GM12878 (cell line): ENCODE results near the gene SERPINB10. TPM values are rescaled to one million over a fixed set of nuclear protein-coding genes. Genes with fewer than 3 reads are reported as not detected.

Source experiments
- ATAC-seq: fragments of 200-7000 bp; cut with Tn5 transposase; 3 replicates; pipeline ENCODE4 v1.9.1; 2020; ENCODE audit warnings: mild to moderate bottlenecking, moderate library complexity
- BruUV-seq: library from RNA; stranded (reverse); fragments of 400-500 nt; replicated peaks from 2 replicates; lab custom pipeline; 2021; lab: Mats Ljungman, UMichigan
- CTCF ChIA-PET: fragments of 300-600 bp; sonication (Branson Sonifier 250); formaldehyde crosslinking; extraction: SDS; loops from one replicate; lab custom pipeline; 2021; ENCODE audit warnings: inconsistent platforms; lab: Yijun Ruan, JAX
- POLR2A ChIA-PET: fragments of 350-600 bp; formaldehyde crosslinking; extraction: SDS; loops from one replicate; lab custom pipeline; 2021; ENCODE audit warnings: inconsistent platforms; lab: Charles Lee
- RAD21 ChIA-PET: fragments of 300-600 bp; sonication (Branson Sonifier 250); formaldehyde crosslinking; loops from one replicate; lab custom pipeline; 2023; ENCODE audit warnings: antibody characterized with exemption; ENCODE audit not compliant: unreplicated experiment; lab: Charles Lee
- SMC1A ChIA-PET: fragments of 300-600 bp; sonication (Branson Sonifier 250); formaldehyde crosslinking; loops from one replicate; lab custom pipeline; 2023; ENCODE audit not compliant: unreplicated experiment, uncharacterized antibody; lab: Charles Lee
- DNase-seq: peaks from one replicate; pipeline ENCODE4 v3.0.0-alpha.2; 2011; ENCODE audit warnings: low read depth, low spot score
- FAIRE-seq: peaks from 3 replicates; lab custom pipeline; 2011; peaks lifted over from hg19 to GRCh38; lab: Jason Lieb, UNC
- H2AFZ ChIP-seq: 2 replicates; pipeline ENCODE4 v1.6.0; 2011; ENCODE audit warnings: low read depth, low read length, control low read depth; ENCODE audit not compliant: control insufficient read depth
- H3K27ac ChIP-seq: 2 replicates; pipeline ENCODE4 v1.5.1; 2011; ENCODE audit warnings: control low read depth; ENCODE audit not compliant: control insufficient read depth, insufficient read depth
- H3K27me3 ChIP-seq, 2 experiments: replicated peaks in 1 of 2; 2 replicates each; pipeline versions ENCODE4 v1.6.0 to v1.6.1; 2011; ENCODE audit warnings: low read length in 1 of 2; ENCODE audit not compliant: control insufficient read depth in 2 of 2, insufficient read depth in 2 of 2
- H3K36me3 ChIP-seq, 2 experiments: 2 replicates each; pipeline ENCODE4 v1.5.1; 2011; ENCODE audit warnings: low read length in 1 of 2; ENCODE audit not compliant: control insufficient read depth in 2 of 2, insufficient read depth in 2 of 2
- H3K4me1 ChIP-seq: 2 replicates; pipeline ENCODE4 v1.6.1; 2011; ENCODE audit warnings: mild to moderate bottlenecking, low read length, moderate library complexity, mixed read lengths; ENCODE audit not compliant: control insufficient read depth, insufficient read depth
- H3K4me2 ChIP-seq: 2 replicates; pipeline ENCODE4 v1.6.0; 2011; ENCODE audit warnings: control low read depth; ENCODE audit not compliant: control insufficient read depth, insufficient read depth
- H3K4me3 ChIP-seq: fragments of 200-600 bp; sonication (generic); 2 replicates; pipeline ENCODE4 v1.5.1; 2016
- H3K79me2 ChIP-seq: 2 replicates; pipeline ENCODE4 v1.6.0; 2011; ENCODE audit warnings: low read length; ENCODE audit not compliant: control insufficient read depth, insufficient read depth
- H3K9ac ChIP-seq: 2 replicates; pipeline ENCODE4 v1.8.0; 2011; ENCODE audit warnings: low read length, control low read depth, mixed read lengths; ENCODE audit not compliant: control insufficient read depth, insufficient read depth
- H3K9me3 ChIP-seq: replicated peaks from 3 replicates; pipeline ENCODE4 v1.5.1; 2011; ENCODE audit warnings: mild to moderate bottlenecking, low read length; ENCODE audit not compliant: control insufficient read depth, insufficient read depth
- H4K20me1 ChIP-seq: 2 replicates; pipeline ENCODE4 v1.6.0; 2011; ENCODE audit not compliant: control insufficient read depth, insufficient read depth
- ASH2L ChIP-seq: fragments of 300-600, 200-600 bp; sonication (generic); IDR thresholded peaks from 2 replicates; pipeline ENCODE4 v1.6.1; 2017; ENCODE audit warnings: low read depth, mild to moderate bottlenecking, borderline replicate concordance
- CHD4 ChIP-seq: fragments of 200-600 bp; sonication (generic); IDR thresholded peaks from 2 replicates; pipeline ENCODE4 v1.6.1; 2016; ENCODE audit warnings: mild to moderate bottlenecking
- EP300 ChIP-seq, 2 experiments: fragments of 150-350 bp in 1 of 2; IDR thresholded peaks; 2 replicates each; pipeline ENCODE4 v1.6.1; 2011 to 2012; ENCODE audit warnings: low read depth in 2 of 2, low read length in 2 of 2, borderline replicate concordance in 1 of 2, improper control_type of control experiment in 1 of 2, inconsistent platforms in 1 of 2; ENCODE audit not compliant: control insufficient read depth in 1 of 2
- GABPA ChIP-seq: IDR thresholded peaks from 2 replicates; pipeline ENCODE4 v1.6.1; 2014; ENCODE audit warnings: antibody characterized with exemption, low read depth, mild to moderate bottlenecking, inconsistent platforms
- HDGF ChIP-seq: fragments of 450-650 bp; IDR thresholded peaks from 2 replicates; pipeline ENCODE4 v1.6.1; 2016; ENCODE audit warnings: antibody characterized with exemption
- NFYB ChIP-seq: IDR thresholded peaks from 2 replicates; pipeline ENCODE4 v1.6.1; 2011; ENCODE audit warnings: low read depth, mild to moderate bottlenecking, low read length, improper control_type of control experiment, moderate library complexity; ENCODE audit not compliant: insufficient read depth
- WGBS: methylation state at CpG from one replicate; pipeline ENCODE4 v1.1.6; 2016; ENCODE audit warnings: low lambda C conversion rate; ENCODE audit not compliant: insufficient replicate concordance, insufficient coverage; ENCODE audit errors: missing lambda C conversion rate; 5-methylcytosine and 5-hydroxymethylcytosine counted together
- in situ Hi-C: fragments of 300-500 bp; cut with MboI; formaldehyde crosslinking; loops from 9 replicates; pipeline ENCODE4 v1.14.3; 2018; ENCODE audit warnings: mixed read lengths
- intact Hi-C: fragments of 100-400 bp; cut with micrococcal nuclease; formaldehyde crosslinking; loops from one replicate; pipeline ENCODE4 v1.14.2; 2022; ENCODE audit not compliant: unreplicated experiment
- polyA plus RNA-seq, 11 experiments: library from polyadenylated mRNA; depleted of rRNA in 4 of 11; unstranded in 6 of 11; stranded (reverse) in 5 of 11; fragments of >200 nt; fragmentation: Nextera tagmentation in 4 of 11; fragmentation: Illumina TruSeq in 1 of 11; extraction: Ambion mirVana in 4 of 11; extraction: Trizol in 1 of 11; gene quantifications; 1 replicate in 1 of 11; 2 replicates in 10 of 11; pipeline versions ENCODE4 v1.2.1 to v1.2.3, GENCODE V29; 2011 to 2016; ENCODE audit warnings: inconsistent platforms in 2 of 11, missing spikeins in 2 of 11, low read depth in 1 of 11
- total RNA-seq, 4 experiments: library from RNA; depleted of rRNA in 3 of 4; stranded (reverse); fragments of >200 nt in 3 of 4; fragmentation: Illumina TruSeq in 1 of 4; extraction: Trizol in 1 of 4; gene quantifications; 2 replicates each; pipeline versions ENCODE4 v1.2.1 to v1.2.3, GENCODE V29; 2013 to 2021
- TF ChIP-seq, protein P1 (sequence below): fragments of 450-650 bp; IDR thresholded peaks from 2 replicates; pipeline ENCODE4 v1.6.1; 2018; ENCODE audit warnings: mild to moderate bottlenecking, low read depth, moderate library complexity; ENCODE audit not compliant: partially characterized antibody
- TF ChIP-seq, protein P2 (sequence below): fragments of 150-350 bp; IDR thresholded peaks from 2 replicates; pipeline ENCODE4 v1.6.1; 2016; ENCODE audit warnings: low read depth, low read length
- TF ChIP-seq, protein P3 (sequence below): fragments of 450-650 bp; IDR thresholded peaks from 2 replicates; pipeline ENCODE4 v1.6.1; 2014; ENCODE audit warnings: mild to moderate bottlenecking
- TF ChIP-seq, protein P4 (sequence below): IDR thresholded peaks from 2 replicates; pipeline ENCODE4 v1.6.1; 2011; ENCODE audit warnings: low read depth, mild to moderate bottlenecking, low read length, moderate library complexity, borderline replicate concordance; ENCODE audit errors: extremely low read depth

Gene SERPINB10
- total and polyA plus RNA-seq, 10 of the 15 experiments (the other 5 are each of a cell fraction or from before 2014, with no cell fraction given): 12.0 to 83.5 (median 24.1) TPM

DNA sequence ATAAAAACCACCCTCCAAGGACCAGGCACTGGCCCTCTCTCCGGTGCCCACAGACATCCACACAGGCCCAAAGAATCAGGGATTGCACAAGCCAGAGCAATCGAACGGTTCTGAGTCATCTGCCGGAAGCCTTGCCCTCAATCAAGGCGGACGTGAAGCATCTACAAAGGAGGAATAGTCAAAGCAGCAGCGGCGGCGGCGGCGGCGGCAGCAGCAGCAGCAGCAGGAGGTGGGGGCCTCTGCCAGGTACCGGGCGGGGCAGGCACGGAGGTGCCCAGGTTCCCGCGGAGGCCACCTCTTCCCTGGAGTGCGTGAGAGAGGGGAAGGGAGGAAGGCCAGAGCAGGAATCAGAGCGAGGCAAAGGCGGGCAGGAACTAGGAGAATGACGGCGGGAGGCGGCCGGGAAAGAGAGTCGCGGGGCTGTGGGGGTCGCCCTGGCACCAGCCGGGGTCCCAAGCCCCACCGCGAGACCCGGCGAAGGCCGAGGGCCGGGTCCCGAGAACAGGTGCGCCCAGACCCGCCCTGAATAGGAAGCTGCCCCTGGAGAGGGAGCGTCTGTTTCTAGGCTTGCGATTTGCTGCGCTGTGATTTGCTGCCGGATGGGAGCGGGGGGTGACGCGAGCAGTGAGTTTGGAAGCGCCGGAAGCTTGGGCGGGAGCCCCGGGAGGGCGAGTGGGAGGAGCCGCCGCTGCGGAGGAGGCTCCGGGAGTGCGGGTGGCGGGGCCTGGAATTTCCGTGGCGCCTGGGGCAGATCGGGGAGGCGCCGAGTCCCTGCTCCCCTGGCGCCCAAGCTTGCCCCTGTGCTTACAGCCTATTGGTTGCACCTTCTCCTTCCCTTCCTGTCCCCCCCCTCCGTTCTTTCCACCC lies 62.4 kb downstream of the SERPINB10 start, which contains the start of gene SERPINB8 (continued):
- TF ChIP-seq, protein P1, sequence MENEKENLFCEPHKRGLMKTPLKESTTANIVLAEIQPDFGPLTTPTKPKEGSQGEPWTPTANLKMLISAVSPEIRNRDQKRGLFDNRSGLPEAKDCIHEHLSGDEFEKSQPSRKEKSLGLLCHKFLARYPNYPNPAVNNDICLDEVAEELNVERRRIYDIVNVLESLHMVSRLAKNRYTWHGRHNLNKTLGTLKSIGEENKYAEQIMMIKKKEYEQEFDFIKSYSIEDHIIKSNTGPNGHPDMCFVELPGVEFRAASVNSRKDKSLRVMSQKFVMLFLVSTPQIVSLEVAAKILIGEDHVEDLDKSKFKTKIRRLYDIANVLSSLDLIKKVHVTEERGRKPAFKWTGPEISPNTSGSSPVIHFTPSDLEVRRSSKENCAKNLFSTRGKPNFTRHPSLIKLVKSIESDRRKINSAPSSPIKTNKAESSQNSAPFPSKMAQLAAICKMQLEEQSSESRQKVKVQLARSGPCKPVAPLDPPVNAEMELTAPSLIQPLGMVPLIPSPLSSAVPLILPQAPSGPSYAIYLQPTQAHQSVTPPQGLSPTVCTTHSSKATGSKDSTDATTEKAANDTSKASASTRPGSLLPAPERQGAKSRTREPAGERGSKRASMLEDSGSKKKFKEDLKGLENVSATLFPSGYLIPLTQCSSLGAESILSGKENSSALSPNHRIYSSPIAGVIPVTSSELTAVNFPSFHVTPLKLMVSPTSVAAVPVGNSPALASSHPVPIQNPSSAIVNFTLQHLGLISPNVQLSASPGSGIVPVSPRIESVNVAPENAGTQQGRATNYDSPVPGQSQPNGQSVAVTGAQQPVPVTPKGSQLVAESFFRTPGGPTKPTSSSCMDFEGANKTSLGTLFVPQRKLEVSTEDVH: no peak

DNA sequence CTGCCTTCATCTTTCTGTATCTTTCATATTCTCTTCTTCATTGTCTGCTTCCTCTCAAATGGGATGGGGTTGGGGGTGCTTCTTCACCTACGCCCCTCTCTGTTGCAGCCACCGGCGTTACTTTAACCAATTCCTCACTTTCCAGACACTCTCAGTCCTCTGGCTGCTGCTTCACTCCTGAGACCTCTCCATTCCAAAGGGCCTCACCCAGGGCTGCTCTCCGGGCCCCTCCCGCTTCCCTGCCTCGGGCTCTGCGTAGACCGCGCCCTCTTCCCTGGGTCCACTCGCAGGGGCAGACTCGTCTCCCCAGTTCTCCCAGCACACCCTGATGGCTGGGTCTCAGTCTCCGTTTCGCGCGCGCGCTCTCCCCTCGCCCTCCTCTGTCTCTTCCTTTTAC lies 63.0 kb downstream of the SERPINB10 start:
- peak overlapping the region; percentile 87 for H3K9ac ChIP-seq
- BruUV-seq: no TSS peak
- peaks cover 6% of the 10 kb centered on the region; the same call in 1 of the 2 replicates for H3K4me1 ChIP-seq
- TF ChIP-seq, protein P2, sequence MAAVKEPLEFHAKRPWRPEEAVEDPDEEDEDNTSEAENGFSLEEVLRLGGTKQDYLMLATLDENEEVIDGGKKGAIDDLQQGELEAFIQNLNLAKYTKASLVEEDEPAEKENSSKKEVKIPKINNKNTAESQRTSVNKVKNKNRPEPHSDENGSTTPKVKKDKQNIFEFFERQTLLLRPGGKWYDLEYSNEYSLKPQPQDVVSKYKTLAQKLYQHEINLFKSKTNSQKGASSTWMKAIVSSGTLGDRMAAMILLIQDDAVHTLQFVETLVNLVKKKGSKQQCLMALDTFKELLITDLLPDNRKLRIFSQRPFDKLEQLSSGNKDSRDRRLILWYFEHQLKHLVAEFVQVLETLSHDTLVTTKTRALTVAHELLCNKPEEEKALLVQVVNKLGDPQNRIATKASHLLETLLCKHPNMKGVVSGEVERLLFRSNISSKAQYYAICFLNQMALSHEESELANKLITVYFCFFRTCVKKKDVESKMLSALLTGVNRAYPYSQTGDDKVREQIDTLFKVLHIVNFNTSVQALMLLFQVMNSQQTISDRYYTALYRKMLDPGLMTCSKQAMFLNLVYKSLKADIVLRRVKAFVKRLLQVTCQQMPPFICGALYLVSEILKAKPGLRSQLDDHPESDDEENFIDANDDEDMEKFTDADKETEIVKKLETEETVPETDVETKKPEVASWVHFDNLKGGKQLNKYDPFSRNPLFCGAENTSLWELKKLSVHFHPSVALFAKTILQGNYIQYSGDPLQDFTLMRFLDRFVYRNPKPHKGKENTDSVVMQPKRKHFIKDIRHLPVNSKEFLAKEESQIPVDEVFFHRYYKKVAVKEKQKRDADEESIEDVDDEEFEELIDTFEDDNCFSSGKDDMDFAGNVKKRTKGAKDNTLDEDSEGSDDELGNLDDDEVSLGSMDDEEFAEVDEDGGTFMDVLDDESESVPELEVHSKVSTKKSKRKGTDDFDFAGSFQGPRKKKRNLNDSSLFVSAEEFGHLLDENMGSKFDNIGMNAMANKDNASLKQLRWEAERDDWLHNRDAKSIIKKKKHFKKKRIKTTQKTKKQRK: no peak
- TF ChIP-seq EP300 (IDR thresholded peaks at IDR 0.05; ENCODE audit: borderline replicate concordance in 1 of 2, control insufficient read depth in 1 of 2, low read depth in 2 of 2, low read length in 2 of 2) (no peak), GABPA (no peak), ASH2L (no peak), HDGF (0 out of 2 replicates have a peak, but pooled peaks have one; percentile 73), NFYB (0 out of 2 replicates have a peak, but pooled peaks have one; percentile 32), CHD4 (no peak)
- TF ChIP-seq, protein P3, sequence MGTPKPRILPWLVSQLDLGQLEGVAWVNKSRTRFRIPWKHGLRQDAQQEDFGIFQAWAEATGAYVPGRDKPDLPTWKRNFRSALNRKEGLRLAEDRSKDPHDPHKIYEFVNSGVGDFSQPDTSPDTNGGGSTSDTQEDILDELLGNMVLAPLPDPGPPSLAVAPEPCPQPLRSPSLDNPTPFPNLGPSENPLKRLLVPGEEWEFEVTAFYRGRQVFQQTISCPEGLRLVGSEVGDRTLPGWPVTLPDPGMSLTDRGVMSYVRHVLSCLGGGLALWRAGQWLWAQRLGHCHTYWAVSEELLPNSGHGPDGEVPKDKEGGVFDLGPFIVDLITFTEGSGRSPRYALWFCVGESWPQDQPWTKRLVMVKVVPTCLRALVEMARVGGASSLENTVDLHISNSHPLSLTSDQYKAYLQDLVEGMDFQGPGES: no peak
- TF ChIP-seq, protein P4, sequence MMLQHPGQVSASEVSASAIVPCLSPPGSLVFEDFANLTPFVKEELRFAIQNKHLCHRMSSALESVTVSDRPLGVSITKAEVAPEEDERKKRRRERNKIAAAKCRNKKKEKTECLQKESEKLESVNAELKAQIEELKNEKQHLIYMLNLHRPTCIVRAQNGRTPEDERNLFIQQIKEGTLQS: no peak
- POLR2A ChIA-PET: interaction anchor here (0.6 to 1.0 kb wide), 4 partner anchors 8 to 34 kb away, joined by 3 to 6 read pairs (median 4); no protein-coding TSS in a partner anchor
- peaks cover 15% of the 10 kb centered on the region for H3K79me2 ChIP-seq
- peaks cover 1% of the 10 kb centered on the region; the same call in 1 of the 3 replicates for H3K9me3 ChIP-seq
- H2AFZ ChIP-seq: peak overlapping the region; percentile 80
- SMC1A ChIA-PET: no interaction called here
- H3K27me3 ChIP-seq: no peaks in the 10 kb centered on the region
- peak overlapping the region; percentile 62 for H3K4me2 ChIP-seq
- CTCF ChIA-PET: interaction anchor here (0.7 to 1.0 kb wide), 2 partner anchors 11 to 35 kb away, joined by 3 to 5 read pairs; no protein-coding TSS in a partner anchor
- peak overlapping the region; percentile 89 for H3K27ac ChIP-seq
- FAIRE-seq (no peak), ATAC-seq (peak; percentile 0; the same call in 1 of the 3 replicates), DNase-seq (no peak)
- in situ Hi-C loops (no loop called here), intact Hi-C loops (loop anchor here (2.0 kb wide), 1 partner anchor 20 kb away; no protein-coding TSS in a partner anchor)
- no peaks in the 10 kb centered on the region for H4K20me1 ChIP-seq
- peak overlapping the region; percentile 81 for H3K4me3 ChIP-seq
- RAD21 ChIA-PET: interaction anchor here (0.5 to 1.0 kb wide), 2 partner anchors 35 to 68 kb away, joined by 3 to 7 read pairs; no protein-coding TSS in a partner anchor
- peaks cover 0 to 1% of the 10 kb centered on the region in 2 experiments; a peak in 2 of 4 replicates for H3K36me3 ChIP-seq
- WGBS: 63% methylated on average over 14 of the region's 18 CpGs
